GM18505 (cell line): ENCODE data around the gene GADD45G.

Experiments
- ATAC-seq: cut with Tn5 transposase; IDR thresholded peaks from one replicate; pipeline ENCODE4 v1.9.1; 2021; ENCODE audit not compliant: unreplicated experiment
- POLR2A ChIP-seq: IDR thresholded peaks from 4 replicates; pipeline ENCODE4 v1.6.1; 2011; ENCODE audit warnings: borderline replicate concordance; ENCODE audit not compliant: insufficient read depth, insufficient read length; ENCODE audit errors: extremely low read depth

The GADD45G gene

GRCh38 chr9:89648247-89649000 lies 43.6 kb downstream of the GADD45G start:
- no peak for TF ChIP-seq POLR2A
- no peak for ATAC-seq

- TF ChIP-seq POLR2A, result no peak
- no peak for ATAC-seq
These were observed 44.4 kb downstream of the GADD45G start for GRCh38 chr9:89649039-89649691.

- ATAC-seq, result no peak
- TF ChIP-seq POLR2A, result no peak
These were observed 49.3 kb downstream of the GADD45G start for GRCh38 chr9:89654025-89654662.

- no peak for ATAC-seq
- no peak for TF ChIP-seq POLR2A
These were observed 50.5 kb downstream of the GADD45G start for GRCh38 chr9:89655056-89655989.
